Upper lobe of right lung (tissue), 1 donor: Measurements from ENCODE around the gene OR11H7. TPM values are rescaled to one million over a fixed set of nuclear protein-coding genes. Genes with fewer than 3 reads are reported as not detected.
A peak's percentile ranks its signal among the peaks of the same experiment; 100 is the strongest.

Experiments
- ATAC-seq: fragments of 200-7000 bp; cut with Tn5 transposase; one replicate; pipeline ENCODE4 v1.9.1; 2020; ENCODE audit warnings: mild to moderate bottlenecking, moderate library complexity
- DNase-seq: peaks from one replicate; pipeline ENCODE4 v3.0.0-alpha.2; 2020
- H3K27ac ChIP-seq: fragments of 200-600 bp; one replicate; pipeline ENCODE4 v1.8.0; 2022
- H3K27me3 ChIP-seq: fragments of 200-600 bp; one replicate; pipeline ENCODE4 v1.8.0; 2022; ENCODE audit warnings: mild to moderate bottlenecking
- H3K36me3 ChIP-seq: fragments of 200-600 bp; one replicate; pipeline ENCODE4 v1.8.0; 2022
- H3K4me1 ChIP-seq: fragments of 200-600 bp; one replicate; pipeline ENCODE4 v1.8.0; 2022
- H3K4me3 ChIP-seq: fragments of 200-600 bp; one replicate; pipeline ENCODE4 v1.8.0; 2022; ENCODE audit warnings: mild to moderate bottlenecking
- H3K9me3 ChIP-seq: fragments of 200-600 bp; one replicate; pipeline ENCODE4 v1.8.0; 2022
- intact Hi-C: fragments of 100-400 bp; cut with DNase I; formaldehyde crosslinking; loops from one replicate; pipeline ENCODE4 v1.11.0; 2022
- long read RNA-seq: library from polyadenylated mRNA; unstranded; transcript quantifications from one replicate; pipeline ENCODE4 v2.0.0, GENCODE V29; 2021
- total RNA-seq: library from RNA; stranded (reverse); fragmentation: NEBNext Ultra II Directional; extraction: Animal tissue kit (Norgen Biotek cat#: 25700); gene quantifications from one replicate; pipeline ENCODE4 v1.2.1, GENCODE V29; 2021
- TF ChIP-seq, protein P1 (sequence below): fragments of 200-600 bp; IDR thresholded peaks from one replicate; pipeline ENCODE4 v1.8.0; 2022; ENCODE audit warnings: antibody characterized with exemption
- donor health status: DM: no; HTN: yes; CAD: no; lungs with severe emphysema.

OR11H7 gene
- total RNA-seq = not detected
- long read RNA-seq = 0 reads

DNA sequence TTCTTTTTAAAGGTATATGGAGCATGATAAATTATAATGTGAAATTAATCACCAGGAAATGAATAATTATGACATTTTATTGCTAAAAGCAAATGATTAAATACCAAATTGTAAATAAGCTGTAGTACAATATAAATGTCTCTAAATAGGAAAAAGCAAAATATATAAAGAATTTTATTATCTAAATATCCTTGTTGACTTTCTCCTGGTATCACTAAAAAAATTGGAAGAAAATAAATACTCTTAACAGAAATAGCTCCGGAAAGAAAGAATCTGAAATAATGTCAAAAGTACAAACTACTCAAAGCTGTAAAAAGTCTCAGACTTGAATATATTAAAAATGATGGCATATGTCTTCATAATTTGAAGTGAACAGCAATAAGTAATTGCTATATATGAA, at the start of gene OR11H7:
Gene OR11H7, plus strand, starts transcription at position 301 of the 400 bp plus-strand sequence.
- TF ChIP-seq, protein P1, sequence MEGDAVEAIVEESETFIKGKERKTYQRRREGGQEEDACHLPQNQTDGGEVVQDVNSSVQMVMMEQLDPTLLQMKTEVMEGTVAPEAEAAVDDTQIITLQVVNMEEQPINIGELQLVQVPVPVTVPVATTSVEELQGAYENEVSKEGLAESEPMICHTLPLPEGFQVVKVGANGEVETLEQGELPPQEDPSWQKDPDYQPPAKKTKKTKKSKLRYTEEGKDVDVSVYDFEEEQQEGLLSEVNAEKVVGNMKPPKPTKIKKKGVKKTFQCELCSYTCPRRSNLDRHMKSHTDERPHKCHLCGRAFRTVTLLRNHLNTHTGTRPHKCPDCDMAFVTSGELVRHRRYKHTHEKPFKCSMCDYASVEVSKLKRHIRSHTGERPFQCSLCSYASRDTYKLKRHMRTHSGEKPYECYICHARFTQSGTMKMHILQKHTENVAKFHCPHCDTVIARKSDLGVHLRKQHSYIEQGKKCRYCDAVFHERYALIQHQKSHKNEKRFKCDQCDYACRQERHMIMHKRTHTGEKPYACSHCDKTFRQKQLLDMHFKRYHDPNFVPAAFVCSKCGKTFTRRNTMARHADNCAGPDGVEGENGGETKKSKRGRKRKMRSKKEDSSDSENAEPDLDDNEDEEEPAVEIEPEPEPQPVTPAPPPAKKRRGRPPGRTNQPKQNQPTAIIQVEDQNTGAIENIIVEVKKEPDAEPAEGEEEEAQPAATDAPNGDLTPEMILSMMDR = no peak
- DNase-seq = no peak
- intact Hi-C loops = no loop called here
- no peak within 1 kb of the TSS for H3K27ac ChIP-seq
- H3K9me3 ChIP-seq = no peaks in the 10 kb centered on the region
- no peaks in the 10 kb centered on the region for H3K27me3 ChIP-seq
- H3K36me3 ChIP-seq = no peaks in the 10 kb centered on the region
- no peaks in the 10 kb centered on the region for H3K4me1 ChIP-seq
- no peak within 1 kb of the TSS for H3K4me3 ChIP-seq
- ATAC-seq = no peak

DNA sequence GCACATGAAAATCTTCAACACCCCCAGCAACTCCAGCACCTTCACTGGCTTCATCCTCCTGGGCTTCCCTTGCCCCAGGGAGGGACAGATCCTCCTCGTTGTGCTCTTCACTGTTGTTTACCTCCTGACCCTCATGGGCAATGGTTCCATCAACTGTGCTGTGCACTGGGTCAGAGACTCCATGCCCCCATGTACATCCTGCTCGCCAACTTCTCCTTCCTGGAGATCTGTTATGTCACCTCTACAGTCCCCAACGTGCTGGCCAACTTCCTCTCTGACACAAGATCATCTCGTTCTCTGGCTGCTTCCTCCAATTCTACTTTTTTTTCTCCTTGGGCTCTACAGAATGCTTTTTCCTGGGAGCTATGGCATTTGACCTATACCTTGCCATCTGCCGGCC, 49.6 kb upstream of the OR11H7 start:
- DNase-seq (no peak), ATAC-seq (peak; percentile 92)
- Histone ChIP-seq H3K36me3 (no peaks in the 10 kb centered on the region), H3K27ac (no peak overlapping the region), H3K27me3 (no peaks in the 10 kb centered on the region), H3K4me1 (no peaks in the 10 kb centered on the region), H3K9me3 (no peaks in the 10 kb centered on the region), H3K4me3 (no peak overlapping the region)
- intact Hi-C loops = no loop called here
- TF ChIP-seq, protein P1 = no peak

DNA sequence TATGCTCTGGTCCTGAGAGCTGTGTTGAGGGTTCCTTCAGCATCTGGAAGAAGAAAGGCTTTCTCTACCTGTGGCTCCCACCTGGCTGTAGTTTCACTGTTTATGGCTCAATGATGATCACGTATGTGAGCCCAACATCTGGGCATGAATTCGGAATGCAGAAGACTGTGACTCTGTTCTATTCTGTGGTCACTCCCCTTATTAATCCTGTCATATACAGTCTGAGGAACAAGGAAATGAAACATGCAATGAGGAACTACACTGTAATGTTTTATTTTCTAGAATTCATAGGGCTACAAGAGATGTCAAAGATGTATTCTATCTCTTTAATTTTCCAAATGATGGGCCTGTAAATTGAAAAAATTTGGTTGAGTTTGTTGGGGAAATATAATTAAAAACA, 48.9 kb upstream of the OR11H7 start:
- H3K4me1 ChIP-seq = no peaks in the 10 kb centered on the region
- no peaks in the 10 kb centered on the region for H3K9me3 ChIP-seq
- intact Hi-C loops = no loop called here
- peak; percentile 82 for ATAC-seq
- H3K36me3 ChIP-seq = no peaks in the 10 kb centered on the region
- TF ChIP-seq, protein P1 = no peak
- no peaks in the 10 kb centered on the region for H3K27me3 ChIP-seq
- H3K4me3 ChIP-seq = no peak overlapping the region
- no peak for DNase-seq
- H3K27ac ChIP-seq = peak overlapping the region; percentile 63

DNA sequence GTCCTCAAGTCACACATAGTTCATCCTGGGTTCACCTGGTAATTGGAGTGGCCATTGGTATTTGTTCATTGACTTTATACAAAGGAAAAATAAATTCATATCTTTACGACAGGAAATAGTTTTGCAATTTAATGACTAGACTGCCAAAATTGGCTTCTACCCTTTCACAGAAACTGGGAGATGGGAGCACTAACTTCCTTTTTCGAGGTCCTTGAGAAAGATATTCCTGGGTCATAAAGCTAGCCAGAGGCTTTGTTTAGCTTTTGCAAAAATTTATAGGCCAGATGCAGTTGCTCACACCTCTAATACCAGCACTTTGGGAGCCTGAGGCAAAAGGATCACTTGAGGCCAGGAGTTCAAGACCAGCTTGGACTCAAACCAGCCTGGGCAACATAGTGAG, 48.3 kb upstream of the OR11H7 start:
- no peak for ATAC-seq
- Histone ChIP-seq H3K9me3 (no peaks in the 10 kb centered on the region), H3K36me3 (no peaks in the 10 kb centered on the region), H3K27me3 (no peaks in the 10 kb centered on the region), H3K4me1 (no peaks in the 10 kb centered on the region), H3K4me3 (no peak overlapping the region), H3K27ac (no peak overlapping the region)
- TF ChIP-seq, protein P1 = no peak
- no peak for DNase-seq
- intact Hi-C loops = no loop called here

DNA sequence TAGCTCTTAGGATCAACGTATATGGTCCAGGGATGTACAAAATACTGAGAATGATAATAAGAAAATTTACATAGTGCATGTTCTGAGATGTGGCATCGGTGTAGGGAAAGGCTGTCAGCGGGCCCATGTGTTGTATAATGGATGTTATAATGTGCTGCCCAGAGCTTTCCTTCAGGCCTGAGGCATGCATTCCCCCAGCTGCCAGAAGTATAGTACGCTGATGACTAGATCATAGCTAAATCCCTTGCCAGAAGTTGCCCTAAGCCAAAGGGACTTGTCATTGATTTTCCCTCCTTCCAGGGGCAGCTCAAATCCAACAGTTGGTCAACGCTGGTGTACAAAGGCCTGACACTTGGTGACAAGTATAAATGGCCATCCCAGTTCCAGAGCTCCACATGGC, 44.6 kb upstream of the OR11H7 start:
- Histone ChIP-seq H3K4me1 (no peaks in the 10 kb centered on the region), H3K36me3 (no peaks in the 10 kb centered on the region), H3K27me3 (no peaks in the 10 kb centered on the region), H3K27ac (no peak overlapping the region), H3K4me3 (no peak overlapping the region), H3K9me3 (no peaks in the 10 kb centered on the region)
- no peak for ATAC-seq
- DNase-seq = no peak
- intact Hi-C loops = no loop called here
- TF ChIP-seq, protein P1 = no peak

DNA sequence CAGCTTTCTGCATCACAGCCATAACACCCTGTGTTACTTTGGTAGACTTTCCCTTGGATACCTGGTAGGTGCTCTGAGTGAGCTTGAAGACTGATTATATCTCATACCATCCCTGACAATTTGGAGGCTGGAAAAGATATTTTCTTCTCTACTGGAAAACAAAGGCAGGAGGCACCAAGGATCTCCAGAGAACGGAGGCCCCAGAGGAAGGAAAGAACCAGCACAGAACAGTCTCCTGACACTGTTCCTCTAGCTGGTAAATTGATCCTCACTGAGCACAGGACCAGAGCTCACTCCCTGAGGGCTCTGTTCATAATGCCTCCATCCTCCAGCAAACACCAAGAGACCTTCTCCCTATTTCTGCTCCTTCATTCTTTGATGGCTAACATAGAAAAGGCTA, 38.2 kb upstream of the OR11H7 start, which contains the start of gene OR11G2:
Gene OR11G2, plus strand, starts transcription at position 301 of the 400 bp plus-strand sequence. CDS start 6,542 bp downstream, outside the sequence.
- Histone ChIP-seq H3K36me3 (no peaks in the 10 kb centered on the region), H3K4me1 (no peaks in the 10 kb centered on the region), H3K9me3 (no peaks in the 10 kb centered on the region), H3K4me3 (no peak within 1 kb of the TSS), H3K27me3 (no peaks in the 10 kb centered on the region), H3K27ac (no peak within 1 kb of the TSS)
- intact Hi-C loops = no loop called here
- DNase-seq = no peak
- TF ChIP-seq, protein P1 = no peak
- ATAC-seq = no peak
